Activated CD4-positive, alpha-beta T cell treated with anti-CD3 and anti-CD28 coated beads for 1 hour (primary cell): Measurements from ENCODE around the gene NBPF3.
"Not testable (repeated sequence)": the region's sequence is repeated elsewhere in the genome, so short reads cannot be mapped to it uniquely, and the experiment has no call there.

Source experiments
- DNase-seq: peaks from one replicate; pipeline ENCODE4 v3.0.0-alpha.2; 2020

NBPF3 gene

GRCh38 chr1:21439721-21440629 is at the start of gene NBPF3:
TSS of gene NBPF3 (plus strand) at chr1:21440137. CDS start at chr1:21445087, 4,950 bp downstream.
- DNase-seq = peak; percentile 81

GRCh38 chr1:21391497-21391896 is 48.4 kb upstream of the NBPF3 start:
- no peak for DNase-seq

- DNase-seq = no peak
Observed at GRCh38 chr1:21392587-21393263, 47.2 kb upstream of the NBPF3 start.

- no peak for DNase-seq
Observed at GRCh38 chr1:21396516-21396915, 43.4 kb upstream of the NBPF3 start.

- no peak for DNase-seq
Observed at GRCh38 chr1:21397813-21398188, 42.1 kb upstream of the NBPF3 start.

- DNase-seq = not testable (repeated sequence)
Observed at GRCh38 chr1:21401726-21402346, 38.1 kb upstream of the NBPF3 start.

- DNase-seq = no peak
Observed at GRCh38 chr1:21406659-21407058, 33.3 kb upstream of the NBPF3 start.

GRCh38 chr1:21409897-21410296 is 30.0 kb upstream of the NBPF3 start:
- DNase-seq = not testable (repeated sequence)

GRCh38 chr1:21414015-21414414 is 25.9 kb upstream of the NBPF3 start:
- DNase-seq = no peak

GRCh38 chr1:21420378-21420777 is 19.6 kb upstream of the NBPF3 start:
- not testable (repeated sequence) for DNase-seq

- not testable (repeated sequence) for DNase-seq
Observed at GRCh38 chr1:21421307-21421706, 18.6 kb upstream of the NBPF3 start.

- not testable (repeated sequence) for DNase-seq
Observed at GRCh38 chr1:21427798-21428480, 12.0 kb upstream of the NBPF3 start.

GRCh38 chr1:21428481-21429073 is 11.4 kb upstream of the NBPF3 start:
- DNase-seq = not testable (repeated sequence)

GRCh38 chr1:21429210-21429609 is 10.7 kb upstream of the NBPF3 start:
- not testable (repeated sequence) for DNase-seq

GRCh38 chr1:21430875-21431274 is 9.1 kb upstream of the NBPF3 start:
- not testable (repeated sequence) for DNase-seq

GRCh38 chr1:21434394-21434793 is 5.5 kb upstream of the NBPF3 start:
- DNase-seq = no peak

- DNase-seq = no peak
Observed at GRCh38 chr1:21435646-21436487, 4.1 kb upstream of the NBPF3 start.

- DNase-seq = no peak
Observed at GRCh38 chr1:21436488-21437340, 3.2 kb upstream of the NBPF3 start.

GRCh38 chr1:21437341-21437640 is 2.6 kb upstream of the NBPF3 start:
- no peak for DNase-seq

- not testable (repeated sequence) for DNase-seq
Observed at GRCh38 chr1:21438646-21439312, 1.2 kb upstream of the NBPF3 start.
